Kidney epithelial cell (primary cell): ENCODE measurements around the gene KRT35. TPM values are rescaled to one million over a fixed set of nuclear protein-coding genes. Genes with fewer than 3 reads are reported as not detected.
A peak's percentile ranks its signal among the peaks of the same experiment; 100 is the strongest.

ENCODE experiments used
- DNase-seq: peaks from one replicate; pipeline ENCODE4 v3.0.0-alpha.2; 2010; ENCODE audit warnings: low read depth
- H3K27me3 ChIP-seq: 2 replicates; pipeline ENCODE4 v1.6.0; 2011; ENCODE audit warnings: low read length; ENCODE audit not compliant: control insufficient read depth, insufficient read depth
- H3K36me3 ChIP-seq: 2 replicates; pipeline ENCODE4 v1.5.1; 2011; ENCODE audit warnings: low read length; ENCODE audit not compliant: control insufficient read depth, insufficient read depth
- H3K4me3 ChIP-seq: 2 replicates; pipeline ENCODE4 v1.5.1; 2011; ENCODE audit warnings: low read depth, mild to moderate bottlenecking, control low read depth, low read length
- CTCF ChIP-seq: IDR thresholded peaks from 2 replicates; pipeline ENCODE4 v1.5.1; 2011; ENCODE audit warnings: mild to moderate bottlenecking, moderate library complexity, low read length, control low read depth, inconsistent platforms; ENCODE audit not compliant: insufficient read depth, poor library complexity, severe bottlenecking
- total RNA-seq: library from RNA; depleted of rRNA; stranded (reverse); fragments of >200 nt; gene quantifications from 2 replicates; pipeline ENCODE4 v1.2.3, GENCODE V29; 2015

KRT35 gene
- total RNA-seq, 1 donor from 2014 or later, result not detected

GRCh38 chr17:41486809-41487530, 6.0 kb upstream of the KRT35 start:
- no peak for DNase-seq
- TF ChIP-seq CTCF, result peak; percentile 37
- H3K4me3 ChIP-seq, result no peak overlapping the region
- no peaks in the 10 kb centered on the region for H3K27me3 ChIP-seq
- H3K36me3 ChIP-seq, result no peaks in the 10 kb centered on the region

GRCh38 chr17:41486316-41486715, 5.4 kb upstream of the KRT35 start:
- no peaks in the 10 kb centered on the region for H3K36me3 ChIP-seq
- TF ChIP-seq CTCF, result no peak
- no peak overlapping the region for H3K4me3 ChIP-seq
- H3K27me3 ChIP-seq, result no peaks in the 10 kb centered on the region
- no peak for DNase-seq

- Histone ChIP-seq H3K36me3 (no peaks in the 10 kb centered on the region), H3K4me3 (no peak overlapping the region), H3K27me3 (no peaks in the 10 kb centered on the region)
- no peak for TF ChIP-seq CTCF
- no peak for DNase-seq
Measured at GRCh38 chr17:41484920-41485904, 4.3 kb upstream of the KRT35 start.

- no peak for TF ChIP-seq CTCF
- Histone ChIP-seq H3K4me3 (no peak overlapping the region), H3K27me3 (no peaks in the 10 kb centered on the region), H3K36me3 (no peaks in the 10 kb centered on the region)
- DNase-seq, result no peak
Measured at GRCh38 chr17:41483991-41484826, 3.3 kb upstream of the KRT35 start.

- Histone ChIP-seq H3K27me3 (no peaks in the 10 kb centered on the region), H3K36me3 (no peaks in the 10 kb centered on the region), H3K4me3 (no peak overlapping the region)
- no peak for DNase-seq
- TF ChIP-seq CTCF, result no peak
Measured at GRCh38 chr17:41483531-41483930, 2.6 kb upstream of the KRT35 start.
